Measurements from ENCODE around the gene MYO1A. TPM values are rescaled to one million over a fixed set of nuclear protein-coding genes. Genes with fewer than 3 reads are reported as not detected.
A peak's percentile ranks its signal among the peaks of the same experiment; 100 is the strongest.

The MYO1A gene
- total and polyA plus RNA-seq, 2 of the 13 experiments (the other 11 are each of a cell fraction or from before 2014, with no cell fraction given): 5.3 to 6.0 TPM

GRCh38 chr12:56995930-56996496, 53.9 kb downstream of the MYO1A start (continued):
- TF ChIP-seq, protein P1, sequence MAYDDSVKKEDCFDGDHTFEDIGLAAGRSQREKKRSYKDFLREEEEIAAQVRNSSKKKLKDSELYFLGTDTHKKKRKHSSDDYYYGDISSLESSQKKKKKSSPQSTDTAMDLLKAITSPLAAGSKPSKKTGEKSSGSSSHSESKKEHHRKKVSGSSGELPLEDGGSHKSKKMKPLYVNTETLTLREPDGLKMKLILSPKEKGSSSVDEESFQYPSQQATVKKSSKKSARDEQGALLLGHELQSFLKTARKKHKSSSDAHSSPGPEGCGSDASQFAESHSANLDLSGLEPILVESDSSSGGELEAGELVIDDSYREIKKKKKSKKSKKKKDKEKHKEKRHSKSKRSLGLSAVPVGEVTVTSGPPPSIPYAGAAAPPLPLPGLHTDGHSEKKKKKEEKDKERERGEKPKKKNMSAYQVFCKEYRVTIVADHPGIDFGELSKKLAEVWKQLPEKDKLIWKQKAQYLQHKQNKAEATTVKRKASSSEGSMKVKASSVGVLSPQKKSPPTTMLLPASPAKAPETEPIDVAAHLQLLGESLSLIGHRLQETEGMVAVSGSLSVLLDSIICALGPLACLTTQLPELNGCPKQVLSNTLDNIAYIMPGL (CRISPR knock-in tag; IDR thresholded peaks at IDR 0.05; ENCODE audit: borderline replicate concordance in 1 of 2, low read depth in 1 of 2): no peak
- 0 out of 2 replicates have a peak, but pooled peaks have one; percentile 1 for TF ChIP-seq ZNF687 (CRISPR knock-in tag; IDR thresholded peaks at IDR 0.05)
- peak; percentile 66 for TF ChIP-seq ATF7 (IDR thresholded peaks at IDR 0.05)
- TF ChIP-seq ATF7 (CRISPR knock-in tag; IDR thresholded peaks at IDR 0.05): no peak
- TF ChIP-seq IKZF1 (IDR thresholded peaks at IDR 0.05): no peak

Measured in HepG2 (cell line).